ENCODE data around the gene TMEM176B.

Gene TMEM176B

GRCh38 chr7:150848111-150848510 lies 47.9 kb upstream of the TMEM176B start:
- no peak overlapping the region for H2AFZ ChIP-seq (ENCODE audit: low read depth, low read length)
- no peak for DNase-seq
- no peak for ATAC-seq (ENCODE audit: insufficient read depth, low read depth)
- H3K27ac ChIP-seq (ENCODE audit: low read length): no peak overlapping the region
- H3K9ac ChIP-seq (ENCODE audit: low read depth, low read length): no peak overlapping the region
- H3K4me3 ChIP-seq (ENCODE audit: low read depth in 1 of 2, low read length in 2 of 2): no peak overlapping the region
- H4K20me1 ChIP-seq (ENCODE audit: insufficient read depth, low read length): no peaks in the 10 kb centered on the region
- TF ChIP-seq EZH2 (IDR thresholded peaks at IDR 0.05; ENCODE audit: borderline replicate concordance, low read depth, low read length, severe bottlenecking): no peak
- no peak for TF ChIP-seq CTCF (IDR thresholded peaks at IDR 0.05; ENCODE audit: borderline replicate concordance, extremely low read depth, low read length, poor library complexity, severe bottlenecking)
- no peaks in the 10 kb centered on the region for H3K79me2 ChIP-seq (ENCODE audit: insufficient read depth, low read length)
- peaks cover 37% of the 10 kb centered on the region for H3K27me3 ChIP-seq (ENCODE audit: insufficient read depth, low read length, poor library complexity)
- H3K9me3 ChIP-seq (ENCODE audit: insufficient read depth, low read length, severe bottlenecking): no peaks in the 10 kb centered on the region
- no peaks in the 10 kb centered on the region for H3K4me1 ChIP-seq (ENCODE audit: insufficient read depth, low read length)
- no peak overlapping the region for H3K4me2 ChIP-seq (ENCODE audit: insufficient read depth, low read length)
- no peaks in the 10 kb centered on the region for H3K36me3 ChIP-seq (ENCODE audit: insufficient read depth, low read length)

- H3K36me3 ChIP-seq (ENCODE audit: insufficient read depth, low read length): no peaks in the 10 kb centered on the region
Measured at GRCh38 chr7:150847536-150847935, 47.4 kb upstream of the TMEM176B start.

GRCh38 chr7:150846291-150847115 lies 46.3 kb upstream of the TMEM176B start:
- DNase-seq (no peak), ATAC-seq (ENCODE audit: insufficient read depth, low read depth) (no peak)
- Histone ChIP-seq H3K79me2 (ENCODE audit: insufficient read depth, low read length) (no peaks in the 10 kb centered on the region), H3K27me3 (ENCODE audit: insufficient read depth, low read length, poor library complexity) (peaks cover 36% of the 10 kb centered on the region), H3K27ac (ENCODE audit: low read length) (no peak overlapping the region), H3K9ac (ENCODE audit: low read depth, low read length) (no peak overlapping the region), H3K9me3 (ENCODE audit: insufficient read depth, low read length, severe bottlenecking) (no peaks in the 10 kb centered on the region), H3K4me3 (ENCODE audit: low read depth in 1 of 2, low read length in 2 of 2) (no peak overlapping the region), H3K4me2 (ENCODE audit: insufficient read depth, low read length) (no peak overlapping the region), H3K4me1 (ENCODE audit: insufficient read depth, low read length) (no peaks in the 10 kb centered on the region), H2AFZ (ENCODE audit: low read depth, low read length) (no peak overlapping the region), H4K20me1 (ENCODE audit: insufficient read depth, low read length) (no peaks in the 10 kb centered on the region), H3K36me3 (ENCODE audit: insufficient read depth, low read length) (no peaks in the 10 kb centered on the region)
- no peak for TF ChIP-seq EZH2 (IDR thresholded peaks at IDR 0.05; ENCODE audit: borderline replicate concordance, low read depth, low read length, severe bottlenecking)
- no peak for TF ChIP-seq CTCF (IDR thresholded peaks at IDR 0.05; ENCODE audit: borderline replicate concordance, extremely low read depth, low read length, poor library complexity, severe bottlenecking)

More at GRCh38 chr7:150847536-150847935, 47.4 kb upstream of the TMEM176B start:
- Histone ChIP-seq H3K4me2 (ENCODE audit: insufficient read depth, low read length) (no peak overlapping the region), H3K4me3 (ENCODE audit: low read depth in 1 of 2, low read length in 2 of 2) (no peak overlapping the region), H4K20me1 (ENCODE audit: insufficient read depth, low read length) (no peaks in the 10 kb centered on the region), H3K27ac (ENCODE audit: low read length) (no peak overlapping the region), H3K9ac (ENCODE audit: low read depth, low read length) (no peak overlapping the region), H3K4me1 (ENCODE audit: insufficient read depth, low read length) (no peaks in the 10 kb centered on the region), H3K27me3 (ENCODE audit: insufficient read depth, low read length, poor library complexity) (peaks cover 40% of the 10 kb centered on the region), H2AFZ (ENCODE audit: low read depth, low read length) (no peak overlapping the region), H3K9me3 (ENCODE audit: insufficient read depth, low read length, severe bottlenecking) (no peaks in the 10 kb centered on the region), H3K79me2 (ENCODE audit: insufficient read depth, low read length) (no peaks in the 10 kb centered on the region)
- no peak for DNase-seq
- no peak for TF ChIP-seq EZH2 (IDR thresholded peaks at IDR 0.05; ENCODE audit: borderline replicate concordance, low read depth, low read length, severe bottlenecking)
- TF ChIP-seq CTCF (IDR thresholded peaks at IDR 0.05; ENCODE audit: borderline replicate concordance, extremely low read depth, low read length, poor library complexity, severe bottlenecking): no peak
- no peak for ATAC-seq (ENCODE audit: insufficient read depth, low read depth)
